Left forelimb (tissue), 1 donor: ENCODE data around the gene GPR52.
"Not testable (repeated sequence)": the region's sequence is repeated elsewhere in the genome, so short reads cannot be mapped to it uniquely, and the experiment has no call there.

Source experiments
- DNase-seq: peaks from one replicate; pipeline ENCODE4 v3.0.0-alpha.2; 2018; ENCODE audit warnings: low spot score

The GPR52 gene

DNA sequence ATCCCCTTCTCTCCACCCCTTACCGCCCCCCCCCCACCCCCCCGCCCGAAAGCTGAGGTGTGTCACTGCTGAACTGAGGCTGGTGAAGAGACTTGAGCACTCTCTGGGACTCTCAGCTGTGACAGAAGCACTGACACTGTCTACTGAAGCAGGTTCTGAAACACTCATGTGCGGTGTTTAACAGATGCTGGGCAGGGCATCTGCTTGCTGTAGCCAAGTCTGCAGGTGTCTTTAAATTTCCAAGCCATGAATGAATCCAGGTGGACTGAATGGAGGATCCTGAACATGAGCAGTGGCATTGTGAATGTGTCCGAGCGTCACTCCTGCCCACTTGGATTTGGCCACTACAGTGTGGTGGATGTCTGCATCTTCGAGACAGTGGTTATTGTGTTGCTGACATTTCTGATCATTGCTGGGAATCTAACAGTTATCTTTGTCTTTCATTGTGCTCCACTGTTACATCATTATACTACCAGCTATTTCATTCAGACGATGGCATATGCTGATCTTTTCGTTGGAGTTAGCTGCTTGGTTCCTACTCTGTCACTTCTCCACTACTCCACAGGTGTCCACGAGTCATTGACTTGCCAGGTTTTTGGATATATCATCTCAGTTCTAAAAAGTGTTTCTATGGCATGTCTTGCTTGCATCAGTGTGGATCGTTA lies at the start of gene GPR52:
Gene GPR52, plus strand, starts transcription at position 99 of the 665 bp plus-strand sequence. Its CDS starts 148 bp downstream, at position 247.
- no peak for DNase-seq

GRCh38 chr1:174398246-174398645 lies 49.5 kb upstream of the GPR52 start:
- DNase-seq: no peak

GRCh38 chr1:174399211-174399610 lies 48.6 kb upstream of the GPR52 start:
- DNase-seq: no peak

GRCh38 chr1:174401075-174401474 lies 46.7 kb upstream of the GPR52 start:
- DNase-seq: no peak

- DNase-seq: no peak
These were observed 42.5 kb upstream of the GPR52 start for GRCh38 chr1:174405219-174405618.

- no peak for DNase-seq
These were observed 41.3 kb upstream of the GPR52 start for GRCh38 chr1:174406421-174406820.

DNA sequence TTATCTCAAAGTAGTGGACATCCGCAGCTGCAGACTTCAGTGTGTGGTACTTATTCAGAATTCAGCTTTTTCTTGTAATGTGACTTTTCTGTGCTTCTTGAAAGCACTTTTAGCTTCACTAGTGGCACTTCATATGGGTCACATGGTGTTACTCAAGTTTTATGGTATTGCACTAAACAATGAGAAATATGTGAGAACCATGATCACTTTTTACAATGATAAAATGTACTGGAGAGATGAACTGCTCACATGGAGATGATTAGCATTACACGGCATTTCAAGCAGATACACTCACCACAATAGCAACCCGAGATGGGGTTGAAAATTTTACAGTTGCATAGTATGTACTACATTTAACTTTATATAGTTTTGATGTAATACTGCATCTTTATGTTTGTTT lies 40.1 kb upstream of the GPR52 start:
- no peak for DNase-seq

DNA sequence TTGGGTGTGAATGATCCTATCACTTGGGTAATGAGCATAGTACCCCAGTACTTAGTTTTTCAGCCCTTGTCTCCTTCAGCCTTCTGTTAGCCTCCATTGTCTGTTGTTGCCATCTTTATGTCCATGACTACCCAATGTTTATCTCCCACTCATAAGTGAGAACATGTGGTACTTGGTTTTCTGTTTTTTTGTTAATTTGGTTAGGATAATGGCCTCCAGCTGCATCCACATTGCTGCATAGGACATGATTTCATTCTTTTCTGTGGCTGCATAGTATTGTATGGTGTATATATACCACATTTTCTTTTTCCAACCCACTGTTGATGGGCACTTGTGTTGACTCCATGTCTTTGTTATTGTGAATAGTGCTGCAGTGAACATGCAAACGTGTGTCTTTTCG lies 39.6 kb upstream of the GPR52 start:
- DNase-seq: no peak

GRCh38 chr1:174409801-174410200 lies 38.0 kb upstream of the GPR52 start:
- not testable (repeated sequence) for DNase-seq

DNA sequence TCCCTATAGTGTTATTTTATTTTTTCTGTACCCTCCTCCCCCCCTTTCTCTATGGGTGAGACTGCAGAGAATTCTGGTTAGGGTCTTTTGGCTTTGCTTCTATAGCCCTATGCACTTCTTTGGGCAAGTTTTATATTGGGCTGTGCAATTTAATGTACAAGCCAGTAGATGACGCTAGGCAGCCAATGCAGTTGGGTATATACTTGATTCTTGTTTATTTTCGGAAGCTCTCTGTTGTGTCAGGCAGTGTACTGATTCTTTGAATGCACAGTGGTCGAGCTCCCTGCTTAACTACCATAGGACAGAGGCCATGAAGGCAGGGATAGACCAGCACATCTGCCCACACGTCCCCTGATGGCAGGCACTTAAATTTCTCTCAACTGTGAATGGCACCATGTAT lies 34.1 kb upstream of the GPR52 start:
- no peak for DNase-seq

DNA sequence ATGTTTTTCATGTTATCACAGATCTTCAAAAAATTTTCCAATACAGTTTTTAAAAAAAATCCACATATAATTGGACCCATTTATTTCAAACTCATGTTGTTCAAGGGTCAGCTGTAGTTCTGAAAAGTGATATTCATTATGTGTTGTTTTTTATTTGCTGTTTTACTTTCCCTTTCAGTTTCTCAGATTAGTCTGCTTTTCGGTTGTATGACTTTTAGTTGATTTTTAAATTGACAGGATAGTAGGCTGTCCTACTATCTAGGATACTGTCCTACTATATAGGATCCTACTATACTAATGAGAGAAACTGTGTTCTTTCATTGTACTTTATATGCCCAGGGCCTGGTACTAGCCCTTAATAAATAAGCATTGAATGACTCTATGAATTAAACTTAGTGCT lies 33.6 kb upstream of the GPR52 start:
- no peak for DNase-seq

DNA sequence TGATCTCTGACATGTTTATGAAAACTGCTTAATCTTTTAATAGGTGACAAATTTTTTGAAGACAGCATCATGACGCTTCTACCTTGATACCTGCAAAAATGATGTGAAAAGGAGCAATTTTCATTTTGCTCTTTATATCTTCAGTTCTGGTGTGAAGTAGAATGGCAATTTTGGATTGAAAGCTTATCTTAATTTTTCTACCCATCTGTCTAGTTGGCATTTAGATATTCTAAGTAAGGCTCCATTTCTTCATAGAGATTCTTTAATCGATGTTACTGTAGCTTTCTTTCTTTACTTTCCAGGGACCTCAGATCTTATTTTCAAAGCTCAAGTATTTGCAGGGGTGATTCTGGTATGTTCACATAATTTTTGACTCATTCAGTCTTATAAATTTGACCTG lies 32.3 kb upstream of the GPR52 start:
- no peak for DNase-seq

DNA sequence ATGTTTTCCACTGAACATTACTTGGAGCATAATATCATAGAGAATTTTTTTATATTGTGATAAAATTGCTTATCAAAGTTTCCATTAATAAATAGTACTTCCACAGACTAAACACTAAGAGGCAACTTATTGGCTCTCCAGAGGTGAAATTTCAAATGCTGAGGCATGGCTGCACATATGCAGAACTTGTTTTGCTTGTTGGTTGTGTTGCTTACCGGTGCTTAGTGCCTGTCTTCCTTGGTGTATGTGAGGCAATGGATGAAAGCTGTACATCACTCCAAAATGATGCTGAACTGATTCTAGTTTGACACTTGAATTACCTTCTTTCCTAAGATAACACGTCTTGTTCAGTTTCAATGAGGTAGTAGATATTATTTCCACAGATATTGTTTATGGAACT lies 29.8 kb upstream of the GPR52 start:
- no peak for DNase-seq

GRCh38 chr1:174425121-174425520 lies 22.6 kb upstream of the GPR52 start:
- DNase-seq: no peak

- DNase-seq: no peak
These were observed 21.6 kb upstream of the GPR52 start for GRCh38 chr1:174426153-174426552.

GRCh38 chr1:174428033-174428432 lies 19.7 kb upstream of the GPR52 start:
- no peak for DNase-seq

- no peak for DNase-seq
These were observed 19.0 kb upstream of the GPR52 start for GRCh38 chr1:174428739-174429138.

GRCh38 chr1:174433451-174433850 lies 14.3 kb upstream of the GPR52 start:
- no peak for DNase-seq

DNA sequence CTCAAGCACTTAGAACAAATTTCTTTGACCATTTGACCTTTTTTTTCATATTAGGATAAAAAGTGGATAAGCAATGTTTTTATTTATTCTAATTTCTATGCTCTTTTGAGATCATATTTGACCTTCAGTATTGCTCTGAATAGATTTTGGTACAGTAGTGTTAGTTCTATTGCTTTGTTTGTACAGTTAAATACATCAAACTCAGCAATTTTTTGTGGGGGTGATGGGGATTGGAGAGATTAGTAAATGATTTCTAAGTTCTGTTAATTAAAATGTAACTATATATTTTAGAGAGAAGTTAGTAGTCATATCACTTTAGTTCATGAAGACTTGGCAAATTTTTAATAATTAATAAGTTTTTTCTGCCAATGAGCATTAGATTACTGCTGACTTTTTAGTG lies 2.4 kb upstream of the GPR52 start:
- no peak for DNase-seq

- DNase-seq: no peak
These were observed 1.9 kb upstream of the GPR52 start for GRCh38 chr1:174445817-174446216.

GRCh38 chr1:174448531-174448883 lies 743 bp downstream of the GPR52 start:
- no peak for DNase-seq

GRCh38 chr1:174448974-174449373 lies 1.2 kb downstream of the GPR52 start:
- no peak for DNase-seq

DNA sequence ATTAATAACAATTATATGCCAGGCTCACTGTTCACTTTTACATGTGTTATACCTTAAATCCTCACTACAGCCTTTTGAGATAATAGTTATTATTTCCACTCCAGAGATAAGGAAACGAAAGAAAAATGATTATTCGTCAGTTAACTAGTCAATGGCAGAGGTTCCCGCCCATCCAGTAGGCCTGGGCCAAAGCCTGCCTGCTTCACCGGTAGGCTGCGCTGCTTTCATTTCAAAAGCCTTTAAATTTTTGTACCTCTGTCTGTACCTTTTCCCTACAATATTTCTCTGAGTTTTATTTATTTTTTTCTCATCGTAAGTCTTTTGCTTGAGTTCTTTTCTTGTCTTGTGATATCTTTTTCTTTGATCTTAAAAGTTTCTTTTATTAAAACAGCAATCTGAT lies 3.6 kb downstream of the GPR52 start:
- DNase-seq: no peak

DNA sequence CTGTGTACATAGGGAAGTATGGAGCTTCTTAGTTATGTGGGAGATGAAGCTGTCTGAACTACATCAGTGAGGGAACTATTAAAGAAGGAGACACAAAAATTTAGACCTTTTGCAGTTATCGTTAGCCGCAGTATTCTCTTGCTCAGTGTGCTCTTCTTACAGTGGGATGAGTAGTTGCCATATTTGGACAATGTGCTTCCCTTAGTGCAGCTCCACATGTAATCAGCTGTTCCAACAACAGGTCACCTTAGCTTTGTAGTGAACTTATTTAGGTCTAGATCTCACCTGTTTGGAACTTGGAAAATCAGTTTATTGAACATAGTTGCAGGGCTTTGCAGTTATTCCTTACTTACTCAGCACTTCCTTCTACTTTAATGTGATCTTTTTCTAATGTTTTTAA lies 18.1 kb downstream of the GPR52 start:
- no peak for DNase-seq

DNA sequence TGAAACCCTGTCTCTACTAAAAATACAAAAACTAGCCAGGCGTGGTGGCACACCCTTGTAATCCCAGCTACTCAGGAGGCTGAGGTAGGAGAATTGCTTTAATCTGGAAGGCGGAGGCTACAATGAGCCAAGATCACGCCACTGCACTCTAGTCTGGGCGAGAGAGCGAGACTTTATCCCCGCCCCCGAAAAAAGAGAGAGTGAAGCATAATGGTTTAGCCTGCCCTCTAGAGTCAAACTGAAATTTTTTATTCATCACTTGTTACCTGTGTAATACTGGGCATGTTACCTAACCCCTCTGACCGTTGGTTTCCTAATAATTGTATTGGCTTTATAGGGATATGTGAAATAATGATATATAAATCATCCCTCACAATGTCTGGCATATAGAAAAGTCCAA lies 18.8 kb downstream of the GPR52 start:
- no peak for DNase-seq
